LNCAP (cell line): Measurements from ENCODE around the gene DRD1.
A peak's percentile ranks its signal among the peaks of the same experiment; 100 is the strongest.

Source experiments
- CTCF ChIP-seq: fragments of 450-650 bp; IDR thresholded peaks from 2 replicates; pipeline ENCODE4 v1.5.1; 2017; ENCODE audit warnings: mild to moderate bottlenecking

The DRD1 gene

DNA sequence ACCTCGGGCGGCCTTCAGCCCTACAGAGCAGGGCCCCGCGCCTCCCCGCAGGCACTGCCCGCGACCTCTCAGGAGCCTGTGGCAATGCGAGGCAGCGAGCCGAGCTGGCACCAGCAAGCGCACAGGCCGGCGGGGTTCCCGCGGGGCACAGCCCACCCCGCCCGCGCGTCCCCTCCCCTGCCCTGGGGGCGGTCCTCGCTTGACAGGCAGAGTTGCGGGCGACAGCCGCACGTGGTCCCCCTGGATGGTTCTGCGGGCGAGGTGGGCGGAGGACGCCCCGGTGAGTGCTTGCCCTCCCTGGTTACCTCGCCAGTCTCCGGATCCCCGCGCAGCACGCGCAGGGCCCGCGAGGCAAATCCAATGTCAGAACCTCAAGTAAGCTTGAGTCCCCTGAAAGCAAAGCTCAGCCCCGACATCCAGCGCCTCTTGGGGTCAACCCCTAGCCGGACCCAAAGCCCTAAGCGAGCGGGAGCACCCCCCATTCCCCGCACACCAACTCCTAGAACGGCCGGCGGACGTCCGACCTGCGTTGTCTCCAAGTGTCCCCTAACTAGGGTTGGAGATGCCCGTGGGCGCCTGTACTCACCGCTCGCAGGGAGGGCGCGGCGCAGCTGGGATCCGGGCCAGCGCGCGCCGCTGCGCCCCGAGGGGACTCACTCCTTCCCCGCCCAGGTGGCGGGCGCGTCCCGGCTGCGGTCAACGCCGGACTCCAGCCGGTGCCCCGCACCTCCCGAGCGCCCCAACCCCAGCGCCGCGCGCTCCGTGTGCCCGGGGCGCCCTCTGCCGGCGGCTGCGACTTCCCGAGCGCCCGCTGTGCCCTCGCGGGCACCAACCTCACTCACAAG, at the start of gene DRD1:
Gene DRD1, minus strand, starts transcription at position 123 of the 845 bp plus-strand sequence. CDS start 1,083 bp downstream, outside the sequence.
- peak; percentile 89 for TF ChIP-seq CTCF

- TF ChIP-seq CTCF = no peak
Observed at GRCh38 chr5:175493726-175494125, 49.7 kb upstream of the DRD1 start.

DNA sequence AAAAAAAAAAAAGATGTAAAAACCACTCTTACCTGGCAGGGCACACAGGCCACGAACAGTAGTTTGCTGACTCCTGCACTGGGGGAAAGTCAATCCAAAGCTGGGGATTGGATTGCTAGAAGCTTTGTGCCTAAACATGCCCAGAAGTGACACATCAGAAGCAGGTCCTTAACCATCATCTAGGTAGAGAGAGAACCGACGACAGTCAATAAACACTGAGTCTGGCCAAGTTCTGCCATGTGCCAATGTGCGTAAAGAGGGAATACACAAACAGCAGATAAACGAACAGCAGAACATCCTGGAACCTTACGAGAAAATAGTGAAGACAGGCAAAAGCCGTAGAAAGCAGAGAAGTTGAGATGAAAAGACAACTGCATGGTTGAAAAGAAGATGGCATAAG, 49.3 kb upstream of the DRD1 start:
- no peak for TF ChIP-seq CTCF

- TF ChIP-seq CTCF = no peak
Observed at GRCh38 chr5:175491223-175491622, 47.2 kb upstream of the DRD1 start.

- no peak for TF ChIP-seq CTCF
Observed at GRCh38 chr5:175489693-175490443, 45.9 kb upstream of the DRD1 start.

- TF ChIP-seq CTCF = no peak
Observed at GRCh38 chr5:175487514-175488222, 43.7 kb upstream of the DRD1 start.

GRCh38 chr5:175485631-175486030, 41.6 kb upstream of the DRD1 start:
- no peak for TF ChIP-seq CTCF
